Astrocyte of the cerebellum (primary cell): ENCODE results near the gene VAT1L.

Source experiments
- DNase-seq: peaks from one replicate; pipeline ENCODE4 v3.0.0-alpha.2; 2011; ENCODE audit warnings: low read depth
- H3K4me3 ChIP-seq: 2 replicates; pipeline ENCODE4 v1.5.1; 2011; ENCODE audit warnings: mild to moderate bottlenecking, low read depth, low read length, moderate library complexity
- in situ Hi-C: cut with HindIII; loops from 2 replicates; pipeline ENCODE4 v1.10.0; 2017; ENCODE audit warnings: low sequenced_read_pairs
- TF ChIP-seq, protein P1 (sequence below): IDR thresholded peaks from 2 replicates; pipeline ENCODE4 v1.5.1; 2012; ENCODE audit warnings: low read length, low read depth, moderate library complexity, mild to moderate bottlenecking; ENCODE audit errors: missing control alignments

The VAT1L gene

DNA sequence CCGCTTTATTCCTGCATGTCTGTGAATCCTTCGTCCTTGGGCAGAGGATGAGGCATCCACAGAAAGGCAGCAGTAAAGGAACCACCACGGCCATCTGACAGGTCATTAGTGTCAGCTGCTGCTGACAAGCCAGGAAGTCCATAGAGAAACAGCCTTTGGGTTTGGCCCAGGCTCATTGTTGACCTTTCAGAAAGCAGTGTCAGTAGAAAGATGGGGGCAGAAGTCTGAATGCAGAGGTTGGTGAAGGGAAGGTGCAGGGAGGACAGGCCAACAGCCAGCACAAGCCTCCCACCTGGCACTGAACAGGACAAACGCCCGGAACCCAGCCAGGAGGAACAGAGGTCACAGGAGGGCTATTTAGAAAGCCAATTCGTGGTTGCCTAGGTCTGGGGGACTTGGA is 105.8 kb downstream of the VAT1L start:
- H3K4me3 ChIP-seq = no peak overlapping the region
- no peak for DNase-seq
- TF ChIP-seq, protein P1, sequence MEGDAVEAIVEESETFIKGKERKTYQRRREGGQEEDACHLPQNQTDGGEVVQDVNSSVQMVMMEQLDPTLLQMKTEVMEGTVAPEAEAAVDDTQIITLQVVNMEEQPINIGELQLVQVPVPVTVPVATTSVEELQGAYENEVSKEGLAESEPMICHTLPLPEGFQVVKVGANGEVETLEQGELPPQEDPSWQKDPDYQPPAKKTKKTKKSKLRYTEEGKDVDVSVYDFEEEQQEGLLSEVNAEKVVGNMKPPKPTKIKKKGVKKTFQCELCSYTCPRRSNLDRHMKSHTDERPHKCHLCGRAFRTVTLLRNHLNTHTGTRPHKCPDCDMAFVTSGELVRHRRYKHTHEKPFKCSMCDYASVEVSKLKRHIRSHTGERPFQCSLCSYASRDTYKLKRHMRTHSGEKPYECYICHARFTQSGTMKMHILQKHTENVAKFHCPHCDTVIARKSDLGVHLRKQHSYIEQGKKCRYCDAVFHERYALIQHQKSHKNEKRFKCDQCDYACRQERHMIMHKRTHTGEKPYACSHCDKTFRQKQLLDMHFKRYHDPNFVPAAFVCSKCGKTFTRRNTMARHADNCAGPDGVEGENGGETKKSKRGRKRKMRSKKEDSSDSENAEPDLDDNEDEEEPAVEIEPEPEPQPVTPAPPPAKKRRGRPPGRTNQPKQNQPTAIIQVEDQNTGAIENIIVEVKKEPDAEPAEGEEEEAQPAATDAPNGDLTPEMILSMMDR = no peak
- in situ Hi-C loops = no loop called here

DNA sequence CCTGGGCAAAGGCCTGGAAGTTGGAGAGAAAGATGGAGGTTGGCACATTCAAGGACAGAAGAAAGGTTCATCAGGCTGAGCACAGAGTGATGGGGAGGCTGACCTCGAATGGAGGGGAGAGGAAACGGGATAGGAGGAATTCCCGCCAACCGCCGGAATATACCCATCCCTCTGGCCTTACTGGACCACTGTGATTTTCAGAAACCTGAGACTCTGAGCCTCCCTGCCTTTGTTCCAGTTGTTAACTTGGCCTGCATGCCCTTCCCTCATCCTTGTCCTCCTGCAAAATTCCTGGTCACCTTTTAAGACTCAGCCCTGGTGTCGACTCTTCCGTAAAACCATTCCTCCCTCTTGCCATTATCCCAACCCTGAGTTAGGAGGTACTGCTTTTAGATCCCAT is 107.6 kb downstream of the VAT1L start:
- in situ Hi-C loops = no loop called here
- no peak overlapping the region for H3K4me3 ChIP-seq
- DNase-seq = no peak
- TF ChIP-seq, protein P1 = no peak

GRCh38 chr16:77896415-77897128 is 108.2 kb downstream of the VAT1L start:
- TF ChIP-seq, protein P1 = no peak
- no peak for DNase-seq
- no peak overlapping the region for H3K4me3 ChIP-seq
- in situ Hi-C loops = no loop called here

DNA sequence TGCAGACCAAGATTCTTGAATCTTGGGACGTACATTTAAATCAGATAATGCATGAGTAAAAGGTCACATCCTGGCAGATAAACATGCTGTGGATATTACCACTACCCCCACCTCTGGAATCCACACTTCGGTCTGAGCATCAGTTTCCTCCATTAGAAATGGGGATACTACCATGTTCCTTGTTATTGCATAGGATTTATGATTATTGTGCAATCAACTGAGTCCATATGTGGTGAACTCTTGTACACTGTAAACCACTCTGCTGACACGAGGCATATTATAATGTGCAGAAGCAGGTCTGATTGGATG is 108.7 kb downstream of the VAT1L start:
- no peak for DNase-seq
- in situ Hi-C loops = no loop called here
- no peak overlapping the region for H3K4me3 ChIP-seq
- TF ChIP-seq, protein P1 = no peak

DNA sequence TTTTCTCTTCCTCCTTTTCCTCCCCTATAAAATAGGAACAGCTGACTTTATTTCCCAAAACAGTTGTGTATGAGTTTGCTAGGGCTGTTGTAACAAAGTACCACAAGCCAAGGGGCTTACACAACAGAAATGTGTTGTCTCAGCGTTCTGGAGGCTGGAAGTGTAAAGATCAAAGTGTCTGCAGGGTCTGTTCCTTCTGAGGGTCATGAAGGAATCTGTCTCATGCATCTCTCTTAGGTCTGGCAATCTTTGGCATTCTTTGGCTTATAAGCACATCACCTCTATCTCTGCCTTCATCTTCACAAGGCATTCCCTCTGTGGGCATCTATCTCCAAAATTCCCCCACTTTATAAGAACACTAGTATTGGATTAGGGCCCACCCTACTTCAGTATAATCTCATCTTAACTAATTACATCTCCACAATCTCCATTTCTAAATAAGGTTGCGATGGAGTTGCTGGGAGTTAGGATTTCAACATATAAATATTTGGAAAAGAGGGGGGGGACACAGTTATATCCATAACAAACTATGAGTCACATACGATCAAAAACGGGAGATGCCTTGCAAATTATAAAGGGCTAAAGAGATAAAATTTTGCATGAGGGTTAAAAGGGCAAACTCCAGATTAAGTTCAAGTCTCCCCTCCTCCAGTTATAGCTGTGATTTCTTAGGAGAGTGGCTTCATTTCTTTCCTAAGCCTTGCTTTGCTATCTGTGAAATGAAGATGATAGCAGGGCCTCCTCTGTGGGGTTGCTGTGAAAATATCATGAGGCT is 109.7 kb downstream of the VAT1L start:
- in situ Hi-C loops = no loop called here
- TF ChIP-seq, protein P1 = no peak
- no peak overlapping the region for H3K4me3 ChIP-seq
- no peak for DNase-seq

DNA sequence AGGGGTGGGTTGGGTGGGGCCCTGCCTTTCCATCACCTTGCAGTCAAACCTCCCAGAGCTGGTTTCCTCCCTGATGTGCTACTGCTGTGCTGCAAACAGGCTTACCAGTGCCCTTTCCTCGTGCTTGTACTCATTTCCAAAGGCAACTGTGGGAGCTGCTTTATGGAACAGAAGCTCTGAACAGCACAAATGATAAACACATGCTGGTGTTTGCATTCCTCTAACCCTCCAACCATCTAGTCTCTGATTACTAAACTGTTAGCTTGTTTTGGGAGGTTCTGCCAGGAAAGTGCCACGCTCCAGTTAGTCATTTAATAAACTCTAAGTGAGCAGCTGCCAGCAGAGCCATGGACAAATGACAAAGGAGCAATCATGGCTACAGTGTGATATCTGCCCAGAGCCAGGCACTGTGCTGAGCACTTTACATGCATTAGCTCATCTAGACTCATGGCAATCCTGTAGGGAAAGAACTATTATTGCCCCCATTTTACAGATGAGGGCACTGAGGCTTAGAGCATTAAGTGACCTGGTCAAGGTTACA is 110.4 kb downstream of the VAT1L start:
- in situ Hi-C loops = no loop called here

More for the DNA sequence above, 110.4 kb downstream of the VAT1L start:
- peak; percentile 23 for DNase-seq
- no peak overlapping the region for H3K4me3 ChIP-seq
- TF ChIP-seq, protein P1 = no peak
